HEK293 (cell line): ENCODE results near the gene CEND1.

ENCODE experiments used
- FEZF1 ChIP-seq: fragments of 450-650 bp; formaldehyde crosslinking; IDR thresholded peaks from 2 replicates; pipeline ENCODE4 v1.5.1; 2016; ENCODE audit warnings: missing biosample characterization, missing genetic modification characterization
- GLI4 ChIP-seq: fragments of 450-650 bp; formaldehyde crosslinking; IDR thresholded peaks from 2 replicates; pipeline ENCODE4 v1.5.1; 2016; ENCODE audit warnings: missing biosample characterization, missing genetic modification characterization
- GLIS1 ChIP-seq: fragments of 450-650 bp; formaldehyde crosslinking; IDR thresholded peaks from 2 replicates; pipeline ENCODE4 v1.5.1; 2016; ENCODE audit warnings: missing biosample characterization, missing genetic modification characterization
- GLIS2 ChIP-seq: fragments of 450-650 bp; formaldehyde crosslinking; IDR thresholded peaks from 2 replicates; pipeline ENCODE4 v1.5.1; 2016; ENCODE audit warnings: missing biosample characterization, missing genetic modification characterization
- INSM2 ChIP-seq: fragments of 450-650 bp; formaldehyde crosslinking; IDR thresholded peaks from 2 replicates; pipeline ENCODE4 v1.5.1; 2016; ENCODE audit warnings: missing biosample characterization, missing genetic modification characterization
- KLF1 ChIP-seq: fragments of 450-650 bp; formaldehyde crosslinking; IDR thresholded peaks from 2 replicates; pipeline ENCODE4 v1.5.1; 2016; ENCODE audit warnings: missing biosample characterization, missing genetic modification characterization
- KLF10 ChIP-seq: fragments of 450-650 bp; IDR thresholded peaks from 2 replicates; pipeline ENCODE4 v1.5.1; 2018; ENCODE audit warnings: missing biosample characterization, mild to moderate bottlenecking, missing genetic modification characterization
- OSR2 ChIP-seq: fragments of 450-650 bp; formaldehyde crosslinking; IDR thresholded peaks from 2 replicates; pipeline ENCODE4 v1.5.1; 2016; ENCODE audit warnings: missing biosample characterization, missing genetic modification characterization
- PATZ1 ChIP-seq: fragments of 450-650 bp; formaldehyde crosslinking; IDR thresholded peaks from 2 replicates; pipeline ENCODE4 v1.5.1; 2016; ENCODE audit warnings: missing biosample characterization, missing genetic modification characterization
- SCRT2 ChIP-seq: fragments of 450-650 bp; formaldehyde crosslinking; IDR thresholded peaks from 2 replicates; pipeline ENCODE4 v1.5.1; 2016; ENCODE audit warnings: missing biosample characterization, missing genetic modification characterization
- SP2 ChIP-seq: fragments of 450-650 bp; formaldehyde crosslinking; IDR thresholded peaks from 2 replicates; pipeline ENCODE4 v1.5.1; 2016; ENCODE audit warnings: missing biosample characterization, missing genetic modification characterization
- WT1 ChIP-seq: fragments of 450-650 bp; formaldehyde crosslinking; IDR thresholded peaks from 2 replicates; pipeline ENCODE4 v1.5.1; 2016; ENCODE audit warnings: missing biosample characterization, missing genetic modification characterization
- YY1 ChIP-seq: fragments of 450-650 bp; formaldehyde crosslinking; IDR thresholded peaks from 2 replicates; pipeline ENCODE4 v1.5.1; 2018; ENCODE audit warnings: missing biosample characterization, missing genetic modification characterization
- ZBTB20 ChIP-seq: fragments of 450-650 bp; formaldehyde crosslinking; IDR thresholded peaks from 2 replicates; pipeline ENCODE4 v1.5.1; 2016; ENCODE audit warnings: missing biosample characterization, missing genetic modification characterization
- ZBTB26 ChIP-seq: fragments of 450-650 bp; formaldehyde crosslinking; optimal IDR thresholded peaks from 2 replicates; pipeline ENCODE3; 2016; ENCODE audit warnings: missing biosample characterization, mild to moderate bottlenecking, missing genetic modification characterization
- ZBTB48 ChIP-seq: fragments of 450-650 bp; formaldehyde crosslinking; IDR thresholded peaks from 2 replicates; pipeline ENCODE4 v1.5.1; 2016; ENCODE audit warnings: missing biosample characterization, missing genetic modification characterization
- ZBTB8A ChIP-seq: fragments of 450-650 bp; formaldehyde crosslinking; IDR thresholded peaks from 2 replicates; pipeline ENCODE4 v1.5.1; 2016; ENCODE audit warnings: missing biosample characterization, missing genetic modification characterization
- ZFHX2 ChIP-seq: fragments of 450-650 bp; formaldehyde crosslinking; conservative IDR thresholded peaks from 2 replicates; pipeline ENCODE4 v1.5.1; 2016; ENCODE audit warnings: missing biosample characterization, missing genetic modification characterization
- ZFP37 ChIP-seq: fragments of 450-650 bp; formaldehyde crosslinking; IDR thresholded peaks from 2 replicates; pipeline ENCODE4 v1.5.1; 2016; ENCODE audit warnings: missing biosample characterization, missing genetic modification characterization
- ZNF133 ChIP-seq: fragments of 450-650 bp; formaldehyde crosslinking; IDR thresholded peaks from 2 replicates; pipeline ENCODE4 v1.5.1; 2016; ENCODE audit warnings: missing biosample characterization, missing genetic modification characterization
- ZNF140 ChIP-seq: fragments of 450-650 bp; formaldehyde crosslinking; IDR thresholded peaks from 2 replicates; pipeline ENCODE4 v1.5.1; 2016; ENCODE audit warnings: missing biosample characterization, missing genetic modification characterization
- ZNF24 ChIP-seq: fragments of 450-650 bp; formaldehyde crosslinking; IDR thresholded peaks from 2 replicates; pipeline ENCODE4 v1.5.1; 2016; ENCODE audit warnings: missing biosample characterization, missing genetic modification characterization
- ZNF302 ChIP-seq: fragments of 450-650 bp; formaldehyde crosslinking; IDR thresholded peaks from 2 replicates; pipeline ENCODE4 v1.5.1; 2016; ENCODE audit warnings: missing biosample characterization, missing genetic modification characterization, low read depth
- ZNF324 ChIP-seq: fragments of 450-650 bp; formaldehyde crosslinking; IDR thresholded peaks from 2 replicates; pipeline ENCODE4 v1.5.1; 2016; ENCODE audit warnings: missing biosample characterization, missing genetic modification characterization
- ZNF335 ChIP-seq: fragments of 450-650 bp; formaldehyde crosslinking; conservative IDR thresholded peaks from 2 replicates; pipeline ENCODE4 v1.5.1; 2016; ENCODE audit warnings: missing biosample characterization, missing genetic modification characterization
- ZNF341 ChIP-seq: fragments of 450-650 bp; formaldehyde crosslinking; IDR thresholded peaks from 2 replicates; pipeline ENCODE4; 2016; ENCODE audit warnings: low read depth, missing biosample characterization, missing genetic modification characterization
- ZNF362 ChIP-seq: fragments of 450-650 bp; formaldehyde crosslinking; IDR thresholded peaks from 2 replicates; pipeline ENCODE4 v1.5.1; 2016; ENCODE audit warnings: missing biosample characterization, missing genetic modification characterization
- ZNF449 ChIP-seq: fragments of 450-650 bp; formaldehyde crosslinking; IDR thresholded peaks from 2 replicates; pipeline ENCODE4 v1.5.1; 2017; ENCODE audit warnings: missing biosample characterization, mild to moderate bottlenecking, missing genetic modification characterization, moderate library complexity
- ZNF501 ChIP-seq: fragments of 450-650 bp; formaldehyde crosslinking; IDR thresholded peaks from 2 replicates; pipeline ENCODE4 v1.5.1; 2016; ENCODE audit warnings: missing biosample characterization, missing genetic modification characterization
- ZNF560 ChIP-seq: fragments of 450-650 bp; formaldehyde crosslinking; IDR thresholded peaks from 2 replicates; pipeline ENCODE4 v1.5.1; 2017; ENCODE audit warnings: missing biosample characterization, missing genetic modification characterization, borderline replicate concordance
- ZNF571 ChIP-seq: fragments of 450-650 bp; formaldehyde crosslinking; IDR thresholded peaks from 2 replicates; pipeline ENCODE4 v1.5.0; 2017; ENCODE audit warnings: missing biosample characterization, missing genetic modification characterization
- ZNF629 ChIP-seq: fragments of 450-650 bp; formaldehyde crosslinking; IDR thresholded peaks from 2 replicates; pipeline ENCODE4 v1.5.1; 2017; ENCODE audit warnings: missing biosample characterization, missing genetic modification characterization
- ZNF777 ChIP-seq: fragments of 450-650 bp; formaldehyde crosslinking; IDR thresholded peaks from 2 replicates; pipeline ENCODE4 v1.5.1; 2017; ENCODE audit warnings: missing biosample characterization, missing genetic modification characterization, borderline replicate concordance
- ZNF837 ChIP-seq: fragments of 450-650 bp; formaldehyde crosslinking; IDR thresholded peaks from 2 replicates; pipeline ENCODE4 v1.5.1; 2016; ENCODE audit warnings: missing biosample characterization, missing genetic modification characterization
- ZSCAN30 ChIP-seq: fragments of 450-650 bp; IDR thresholded peaks from 2 replicates; pipeline ENCODE4 v1.5.1; 2018; ENCODE audit warnings: missing biosample characterization, mild to moderate bottlenecking, missing genetic modification characterization, moderate library complexity

Gene CEND1

GRCh38 chr11:809287-810039 lies 19.6 kb upstream of the CEND1 start, which contains the start of gene RPLP2 (continued):
- peak; percentile 79 for TF ChIP-seq ZFHX2 (tag by site-specific recombination)
- TF ChIP-seq ZNF777 (tag by site-specific recombination) = no peak
- peak; percentile 33; the same call in 1 of the 2 replicates for TF ChIP-seq INSM2 (tag by site-specific recombination)
- TF ChIP-seq ZBTB26 = peak; percentile 86
- TF ChIP-seq ZFP37 = 0 out of 2 replicates have a peak, but pooled peaks have one; percentile 67
- TF ChIP-seq SP2 (tag by site-specific recombination) = peak; percentile 89
- TF ChIP-seq ZNF133 = no peak
- TF ChIP-seq FEZF1 = peak; percentile 90
- TF ChIP-seq SCRT2 (tag by site-specific recombination) = no peak
- 0 out of 2 replicates have a peak, but pooled peaks have one; percentile 22 for TF ChIP-seq ZNF449
- no peak for TF ChIP-seq ZNF837
- no peak for TF ChIP-seq ZNF560 (tag by site-specific recombination)
- TF ChIP-seq WT1 (tag by site-specific recombination) = peak; percentile 61
- no peak for TF ChIP-seq ZNF362
- TF ChIP-seq ZNF324 (tag by site-specific recombination) = peak; percentile 85; the same call in 1 of the 2 replicates
- TF ChIP-seq PATZ1 (tag by site-specific recombination) = peak; percentile 95
- 0 out of 2 replicates have a peak, but pooled peaks have one; percentile 45 for TF ChIP-seq ZBTB48 (tag by site-specific recombination)
- peak; percentile 95 for TF ChIP-seq ZNF629 (tag by site-specific recombination)
- TF ChIP-seq ZBTB20 (tag by site-specific recombination) = peak; percentile 98
- peak; percentile 23; the same call in 1 of the 2 replicates for TF ChIP-seq GLIS1
- peak; percentile 81 for TF ChIP-seq GLIS2 (tag by site-specific recombination)
- TF ChIP-seq ZNF24 = peak; percentile 65; the same call in 1 of the 2 replicates
- TF ChIP-seq ZNF341 = peak; percentile 62
- peak; percentile 59 for TF ChIP-seq ZBTB8A
- TF ChIP-seq OSR2 = peak; percentile 16; the same call in 1 of the 2 replicates
- TF ChIP-seq ZNF335 (tag by site-specific recombination) = peak; percentile 98
- peak; percentile 54; the same call in 1 of the 2 replicates for TF ChIP-seq KLF10 (tag by site-specific recombination)
- no peak for TF ChIP-seq ZNF571
- no peak for TF ChIP-seq ZNF302 (tag by site-specific recombination)
- peak; percentile 82 for TF ChIP-seq YY1 (tag by site-specific recombination)
- peak; percentile 89 for TF ChIP-seq ZNF501 (tag by site-specific recombination)
- TF ChIP-seq KLF1 (tag by site-specific recombination) = peak; percentile 66
- TF ChIP-seq ZSCAN30 (tag by site-specific recombination) = 0 out of 2 replicates have a peak, but pooled peaks have one; percentile 53
- TF ChIP-seq GLI4 (tag by site-specific recombination) = no peak
- no peak for TF ChIP-seq ZNF140
